Stimulated activated naive CD8-positive, alpha-beta T cell treated with anti-CD3 and anti-CD28 coated beads, Interleukin-15, amount 100 ng/mL, for 72 hours (primary cell): ENCODE measurements around the gene OGDH.

Experiments used
- ATAC-seq: fragments of 150-1000 bp; cut with Tn5 transposase; 2 replicates; pipeline ENCODE4 v1.10.0; 2021; ENCODE audit warnings: mild to moderate bottlenecking, moderate library complexity
- DNase-seq, 2 donors: peaks; one replicate each; pipeline ENCODE4 v3.0.0; 2021 to 2022
- H3K27ac Mint-ChIP-seq, 2 donors: one replicate each; pipeline ENCODE4 v1.8.0; 2022; ENCODE audit warnings: mild to moderate bottlenecking in 2 of 2, mixed read lengths in 2 of 2, moderate library complexity in 2 of 2
- H3K27me3 Mint-ChIP-seq: one replicate; pipeline ENCODE4 v1.8.0; 2022; ENCODE audit warnings: mixed read lengths
- H3K4me1 Mint-ChIP-seq: one replicate; pipeline ENCODE4 v1.8.0; 2022; ENCODE audit warnings: mild to moderate bottlenecking, mixed read lengths
- H3K4me3 Mint-ChIP-seq, 2 donors: one replicate each; pipeline ENCODE4 v1.8.0; 2022; ENCODE audit warnings: mild to moderate bottlenecking in 2 of 2, mixed read lengths in 2 of 2, moderate library complexity in 1 of 2
- H3K9me3 Mint-ChIP-seq, 2 donors: one replicate each; pipeline ENCODE4 v1.8.0; 2022; ENCODE audit warnings: mixed read lengths in 2 of 2

The OGDH gene

DNA sequence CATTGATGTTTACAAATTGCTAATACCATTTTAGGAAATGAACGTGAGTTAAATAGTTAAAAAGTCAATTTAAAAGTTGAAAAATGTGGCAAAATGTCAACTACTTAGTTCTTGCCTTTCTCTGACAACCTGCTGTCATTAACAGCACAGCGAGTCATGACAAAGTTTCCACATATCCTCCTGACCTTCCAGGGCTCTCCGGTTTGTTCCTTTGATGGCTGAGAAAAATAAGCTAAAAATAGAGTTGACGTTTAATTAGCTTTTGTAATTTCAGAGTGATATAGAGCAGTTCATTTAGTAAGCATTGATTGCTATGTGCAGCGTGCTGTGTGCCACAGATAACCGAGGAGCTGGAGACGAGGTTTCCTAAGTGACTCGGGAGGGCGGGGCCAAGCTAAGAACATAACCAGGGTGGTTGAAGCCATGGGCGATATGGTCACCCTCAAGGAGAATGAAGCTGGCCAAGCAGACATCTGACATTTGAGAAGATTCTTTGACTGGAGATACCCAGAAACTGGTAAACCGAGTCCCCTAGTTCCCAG lies 47.9 kb downstream of the OGDH start:
- ATAC-seq (no peak), DNase-seq (no peak)
- Mint-ChIP-seq H3K9me3 (peaks cover 7 to 10% of the 10 kb centered on the region in 2 donors), H3K4me3 (no peak overlapping the region), H3K27me3 (no peaks in the 10 kb centered on the region), H3K27ac (no peak overlapping the region), H3K4me1 (peaks cover 4% of the 10 kb centered on the region)

DNA sequence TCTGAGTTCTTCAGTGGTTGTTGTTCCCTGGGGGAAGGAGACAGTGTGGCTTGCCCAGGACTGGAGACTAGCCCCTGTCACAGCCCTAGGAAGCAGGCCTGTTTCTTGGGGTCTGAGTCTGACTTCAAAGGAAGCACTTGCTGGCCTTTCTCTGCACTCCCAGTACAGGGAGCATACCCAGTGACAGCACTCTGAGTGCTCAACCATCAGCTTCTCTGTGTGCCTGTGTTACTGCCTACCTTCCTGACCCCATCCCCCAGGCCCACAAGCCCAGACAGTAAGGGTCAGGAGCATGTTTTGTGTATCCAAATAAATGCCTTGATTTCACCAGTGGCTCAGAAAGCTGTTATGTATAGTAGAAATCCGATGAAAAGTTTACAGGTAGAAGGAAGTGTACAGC lies 48.9 kb downstream of the OGDH start:
- no peaks in the 10 kb centered on the region for H3K27me3 Mint-ChIP-seq
- no peak overlapping the region for H3K27ac Mint-ChIP-seq

GRCh38 chr7:44658979-44659378 lies 52.6 kb downstream of the OGDH start:
- Mint-ChIP-seq H3K27ac (no peak overlapping the region), H3K27me3 (no peaks in the 10 kb centered on the region), H3K9me3 (peaks cover 21 to 22% of the 10 kb centered on the region in 2 donors), H3K4me3 (no peak overlapping the region), H3K4me1 (peaks cover 4% of the 10 kb centered on the region)
- no peak for DNase-seq
- ATAC-seq, result no peak

More for the DNA sequence above, 48.9 kb downstream of the OGDH start:
- H3K4me1 Mint-ChIP-seq, result peaks cover 4% of the 10 kb centered on the region
- peaks cover 11 to 16% of the 10 kb centered on the region in 2 donors for H3K9me3 Mint-ChIP-seq
- DNase-seq (no peak), ATAC-seq (no peak)
- H3K4me3 Mint-ChIP-seq, result no peak overlapping the region

DNA sequence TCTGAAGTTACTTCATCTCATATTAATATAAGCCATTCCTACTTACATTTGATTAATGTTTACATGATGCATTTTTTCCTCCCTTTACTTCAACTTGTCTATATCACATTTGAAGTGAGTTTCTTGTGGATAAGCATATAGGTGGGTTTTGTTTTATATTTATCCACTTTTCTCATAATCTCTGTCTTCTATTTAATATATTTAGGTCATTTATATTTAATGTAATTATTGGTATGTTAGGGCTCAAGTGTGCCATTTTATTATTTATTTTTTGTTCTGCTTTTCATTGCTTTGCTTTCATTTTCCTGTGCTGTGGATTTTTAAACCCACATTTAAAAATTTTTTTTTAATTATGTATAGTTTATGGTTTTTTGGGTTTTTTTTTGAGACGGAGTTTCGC lies 54.8 kb downstream of the OGDH start:
- ATAC-seq (no peak), DNase-seq (no peak)
- H3K27me3 Mint-ChIP-seq, result no peaks in the 10 kb centered on the region
- no peak overlapping the region for H3K4me3 Mint-ChIP-seq
- H3K9me3 Mint-ChIP-seq, result peaks cover 21 to 22% of the 10 kb centered on the region in 2 donors
- peaks cover 2% of the 10 kb centered on the region for H3K4me1 Mint-ChIP-seq
- no peak overlapping the region for H3K27ac Mint-ChIP-seq

- H3K9me3 Mint-ChIP-seq, result peaks cover 6 to 15% of the 10 kb centered on the region in 2 donors
- no peaks in the 10 kb centered on the region for H3K4me1 Mint-ChIP-seq
- no peak for DNase-seq
- ATAC-seq, result no peak
- H3K27me3 Mint-ChIP-seq, result no peaks in the 10 kb centered on the region
- H3K4me3 Mint-ChIP-seq, result no peak overlapping the region
- no peak overlapping the region for H3K27ac Mint-ChIP-seq
These were observed 58.5 kb downstream of the OGDH start for GRCh38 chr7:44664780-44665461.

DNA sequence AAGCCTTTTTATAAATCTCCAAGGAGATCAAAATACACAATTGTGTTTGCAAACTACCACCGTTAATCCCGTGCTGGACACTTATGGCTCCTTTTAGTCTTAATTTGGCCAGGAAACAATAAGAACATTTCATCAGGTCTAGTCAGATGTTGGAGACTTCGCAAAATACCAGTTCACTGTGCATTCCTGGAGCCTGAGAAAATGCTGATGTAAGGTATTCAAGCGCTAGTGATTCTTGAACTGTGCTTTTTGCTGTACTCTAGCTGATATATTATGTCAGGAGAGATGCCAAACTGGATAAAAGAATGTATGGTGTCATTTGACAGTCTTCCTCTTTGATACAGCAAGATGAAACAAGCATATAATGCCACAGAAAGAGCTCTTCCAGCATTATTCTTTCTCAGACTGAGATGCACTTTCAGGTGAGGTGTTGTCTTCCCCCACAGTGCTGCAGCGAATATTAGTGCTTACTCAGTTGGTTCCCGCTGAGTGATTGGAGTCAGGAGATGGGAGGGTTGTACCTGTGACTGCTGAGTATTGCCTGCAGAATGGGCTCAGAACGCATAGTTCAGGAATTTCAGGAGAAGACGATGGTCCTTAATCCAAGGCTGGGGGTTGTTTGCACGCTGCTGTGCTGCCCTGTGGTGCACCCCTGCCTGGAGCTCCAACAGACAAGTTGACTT lies 59.2 kb downstream of the OGDH start:
- H3K27me3 Mint-ChIP-seq, result no peaks in the 10 kb centered on the region
- no peaks in the 10 kb centered on the region for H3K4me1 Mint-ChIP-seq
- no peak overlapping the region for H3K4me3 Mint-ChIP-seq
- DNase-seq (no peak), ATAC-seq (no peak)
- H3K9me3 Mint-ChIP-seq, result peaks cover 5 to 8% of the 10 kb centered on the region in 2 donors
- no peak overlapping the region for H3K27ac Mint-ChIP-seq

DNA sequence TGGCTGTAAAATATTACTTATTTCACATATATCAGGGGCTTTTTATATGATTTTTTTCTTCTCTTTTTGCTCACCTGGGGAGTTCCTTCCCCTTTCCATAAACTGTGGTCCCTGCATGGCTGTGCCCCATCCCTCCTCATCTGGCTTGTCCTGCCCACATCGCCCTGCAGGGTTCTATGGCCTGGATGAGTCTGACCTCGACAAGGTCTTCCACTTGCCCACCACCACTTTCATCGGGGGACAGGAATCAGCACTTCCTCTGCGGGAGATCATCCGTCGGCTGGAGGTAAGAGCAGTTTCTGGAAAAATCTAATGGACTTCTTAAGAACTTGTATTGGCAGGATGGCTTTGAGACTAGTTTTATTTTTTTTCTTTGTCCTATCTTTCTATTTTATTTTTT lies 60.1 kb downstream of the OGDH start:
- H3K27ac Mint-ChIP-seq, result no peak overlapping the region
- H3K4me1 Mint-ChIP-seq, result no peaks in the 10 kb centered on the region

DNA sequence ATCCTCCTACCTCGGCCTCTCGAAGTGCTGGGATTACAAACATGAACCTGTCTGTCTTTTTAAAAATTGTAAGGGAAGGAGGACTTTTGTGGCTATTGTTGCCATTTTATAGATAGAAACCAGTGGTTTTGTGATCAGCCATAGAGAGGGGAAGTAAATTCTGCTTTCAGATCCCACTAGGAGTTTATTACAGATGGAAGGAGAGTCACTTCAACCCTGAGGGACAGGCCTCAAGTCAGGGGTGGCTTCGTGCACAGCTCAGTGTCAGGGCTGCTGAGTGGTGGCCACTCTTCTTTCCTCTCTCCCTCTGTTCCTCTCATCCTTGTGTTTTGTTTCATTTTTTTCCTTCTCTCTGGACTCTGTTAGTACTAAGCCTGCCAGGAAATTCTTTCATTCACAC lies 60.8 kb downstream of the OGDH start:
- ATAC-seq, result no peak
- no peaks in the 10 kb centered on the region for H3K9me3 Mint-ChIP-seq
- H3K4me1 Mint-ChIP-seq, result no peaks in the 10 kb centered on the region
- no peak overlapping the region for H3K4me3 Mint-ChIP-seq
- peak overlapping the region in 1 of 2 donors; percentile 57 for H3K27ac Mint-ChIP-seq
- H3K27me3 Mint-ChIP-seq, result no peaks in the 10 kb centered on the region
- DNase-seq, result no peak

More for the DNA sequence above, 60.1 kb downstream of the OGDH start:
- H3K4me3 Mint-ChIP-seq, result no peak overlapping the region
- H3K27me3 Mint-ChIP-seq, result no peaks in the 10 kb centered on the region
- DNase-seq (no peak), ATAC-seq (no peak)
- H3K9me3 Mint-ChIP-seq, result no peaks in the 10 kb centered on the region

- no peak overlapping the region for H3K4me3 Mint-ChIP-seq
- peak overlapping the region in 1 of 2 donors; percentile 90 for H3K27ac Mint-ChIP-seq
- H3K27me3 Mint-ChIP-seq, result no peaks in the 10 kb centered on the region
- no peak for DNase-seq
- no peaks in the 10 kb centered on the region for H3K4me1 Mint-ChIP-seq
- no peak for ATAC-seq
- no peaks in the 10 kb centered on the region for H3K9me3 Mint-ChIP-seq
These were observed 64.6 kb downstream of the OGDH start for GRCh38 chr7:44671069-44671468.

- no peak for DNase-seq
- Mint-ChIP-seq H3K4me3 (no peak overlapping the region), H3K9me3 (no peaks in the 10 kb centered on the region), H3K27me3 (no peaks in the 10 kb centered on the region), H3K27ac (no peak overlapping the region), H3K4me1 (no peaks in the 10 kb centered on the region)
- ATAC-seq, result no peak
These were observed 66.9 kb downstream of the OGDH start for GRCh38 chr7:44673324-44673723.

DNA sequence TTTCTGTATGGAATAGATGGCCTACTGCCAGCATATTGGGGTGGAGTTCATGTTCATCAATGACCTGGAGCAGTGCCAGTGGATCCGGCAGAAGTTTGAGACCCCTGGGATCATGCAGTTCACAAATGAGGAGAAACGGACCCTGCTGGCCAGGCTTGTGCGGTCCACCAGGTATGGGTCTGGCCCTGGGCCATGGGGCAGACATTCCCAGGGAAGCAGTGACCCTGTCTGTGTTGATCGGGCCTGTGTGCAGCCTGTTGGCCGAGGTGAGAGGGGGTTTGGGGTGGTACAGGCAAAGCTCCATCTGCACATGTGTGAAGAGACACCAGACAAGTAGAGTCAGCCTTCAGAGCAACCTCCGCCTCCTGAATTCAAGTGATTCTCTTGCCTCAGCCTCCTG lies 67.3 kb downstream of the OGDH start:
- no peaks in the 10 kb centered on the region for H3K27me3 Mint-ChIP-seq
- no peaks in the 10 kb centered on the region for H3K4me1 Mint-ChIP-seq
- no peaks in the 10 kb centered on the region for H3K9me3 Mint-ChIP-seq
- no peak overlapping the region for H3K4me3 Mint-ChIP-seq
- ATAC-seq (no peak), DNase-seq (no peak)
- H3K27ac Mint-ChIP-seq, result no peak overlapping the region

DNA sequence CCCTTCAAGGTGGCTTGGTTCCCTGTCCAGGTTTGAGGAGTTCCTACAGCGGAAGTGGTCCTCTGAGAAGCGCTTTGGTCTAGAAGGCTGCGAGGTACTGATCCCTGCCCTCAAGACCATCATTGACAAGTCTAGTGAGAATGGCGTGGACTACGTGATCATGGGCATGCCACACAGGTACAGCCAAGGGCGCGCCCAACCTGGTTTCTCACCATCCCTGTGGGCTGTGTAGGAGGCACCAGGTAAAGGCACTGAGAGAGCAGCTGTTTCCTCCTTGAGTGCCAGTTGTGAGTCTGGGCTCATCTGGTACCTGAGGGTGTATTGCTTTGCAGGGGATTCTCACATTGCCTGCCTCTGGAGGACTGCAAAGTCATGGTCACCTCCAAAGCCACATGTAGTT lies 68.0 kb downstream of the OGDH start:
- Mint-ChIP-seq H3K9me3 (no peaks in the 10 kb centered on the region), H3K4me3 (no peak overlapping the region), H3K27ac (no peak overlapping the region), H3K4me1 (no peaks in the 10 kb centered on the region), H3K27me3 (no peaks in the 10 kb centered on the region)
- no peak for ATAC-seq
- no peak for DNase-seq

DNA sequence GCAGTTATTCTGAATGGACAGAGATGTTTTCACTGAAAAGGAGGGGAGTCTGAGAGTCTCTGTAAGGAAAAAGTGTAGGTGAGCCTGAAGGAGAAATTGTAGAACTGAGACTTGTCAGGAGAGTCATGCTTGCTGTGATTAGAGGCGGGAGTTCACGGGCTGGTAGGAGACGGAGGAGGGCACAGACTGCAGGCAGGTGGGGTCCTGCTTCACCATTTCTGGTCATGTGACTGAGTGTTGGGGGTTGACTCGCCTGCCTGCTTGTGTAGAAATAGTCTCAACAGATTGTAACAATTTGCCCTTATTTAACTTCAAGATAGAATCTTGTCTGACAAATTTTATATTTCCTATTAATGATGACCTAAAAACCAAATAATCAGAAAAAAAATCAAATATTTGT lies 70.3 kb downstream of the OGDH start:
- Mint-ChIP-seq H3K4me3 (no peak overlapping the region), H3K9me3 (no peaks in the 10 kb centered on the region), H3K27me3 (no peaks in the 10 kb centered on the region), H3K27ac (peak overlapping the region; percentile 3 to 79), H3K4me1 (no peaks in the 10 kb centered on the region)
- ATAC-seq (no peak), DNase-seq (no peak)

GRCh38 chr7:44678101-44678470 lies 71.7 kb downstream of the OGDH start:
- Mint-ChIP-seq H3K27ac (no peak overlapping the region), H3K9me3 (no peaks in the 10 kb centered on the region), H3K4me1 (no peaks in the 10 kb centered on the region), H3K27me3 (no peaks in the 10 kb centered on the region), H3K4me3 (no peak overlapping the region)
- no peak for DNase-seq
- no peak for ATAC-seq

- no peaks in the 10 kb centered on the region for H3K4me1 Mint-ChIP-seq
- H3K4me3 Mint-ChIP-seq, result no peak overlapping the region
- DNase-seq, result no peak
- H3K27ac Mint-ChIP-seq, result peak overlapping the region; percentile 17 to 74
- no peaks in the 10 kb centered on the region for H3K27me3 Mint-ChIP-seq
- no peak for ATAC-seq
- H3K9me3 Mint-ChIP-seq, result no peaks in the 10 kb centered on the region
These were observed 72.2 kb downstream of the OGDH start for GRCh38 chr7:44678471-44679179.

DNA sequence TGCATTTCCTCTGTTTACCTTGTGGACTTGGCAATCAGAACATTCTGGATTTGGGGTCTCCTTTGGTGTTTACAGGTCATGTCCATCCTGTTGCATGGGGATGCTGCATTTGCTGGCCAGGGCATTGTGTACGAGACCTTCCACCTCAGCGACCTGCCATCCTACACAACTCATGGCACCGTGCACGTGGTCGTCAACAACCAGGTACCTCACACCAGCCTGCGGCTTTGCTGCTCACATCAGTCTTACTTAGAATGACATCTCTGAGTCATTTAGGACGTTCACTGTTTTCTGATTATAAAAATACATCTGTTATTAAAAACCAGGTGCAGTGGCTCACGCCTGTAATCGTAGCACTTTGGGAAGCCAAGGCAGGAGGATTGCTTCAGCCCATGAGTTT lies 75.2 kb downstream of the OGDH start:
- no peak overlapping the region for H3K27ac Mint-ChIP-seq
- no peaks in the 10 kb centered on the region for H3K9me3 Mint-ChIP-seq
- no peak for ATAC-seq
- H3K27me3 Mint-ChIP-seq, result no peaks in the 10 kb centered on the region
- no peak overlapping the region for H3K4me3 Mint-ChIP-seq
- no peak for DNase-seq
- H3K4me1 Mint-ChIP-seq, result no peaks in the 10 kb centered on the region
